GM18519 (cell line): ENCODE measurements around the gene RABEP2.
"Not testable (repeated sequence)": the region's sequence is repeated elsewhere in the genome, so short reads cannot be mapped to it uniquely, and the experiment has no call there.

Experiments used
- ATAC-seq: cut with Tn5 transposase; IDR thresholded peaks from one replicate; pipeline ENCODE4 v1.9.1; 2021; ENCODE audit warnings: mild to moderate bottlenecking, moderate library complexity; ENCODE audit not compliant: unreplicated experiment, low FRiP score

The RABEP2 gene

DNA sequence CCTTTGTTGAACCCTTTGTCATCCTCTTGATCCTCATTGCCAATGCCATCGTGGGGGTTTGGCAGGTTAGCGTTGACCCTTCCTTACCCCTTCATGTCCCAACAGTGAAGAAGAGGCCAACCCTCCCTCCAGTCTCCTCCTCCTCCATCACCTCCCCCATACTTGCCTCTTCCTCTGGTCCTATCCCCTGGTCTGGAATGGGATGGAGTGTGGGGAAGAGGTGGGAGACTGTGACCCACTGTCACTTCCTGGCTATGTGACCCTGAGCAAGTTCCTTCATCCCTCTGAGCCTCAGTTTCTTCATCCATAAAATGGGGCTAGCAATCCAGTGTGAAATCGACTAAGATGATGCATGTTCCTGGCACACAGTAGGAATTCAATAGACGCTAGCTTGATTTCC lies 44.1 kb downstream of the RABEP2 start:
- ATAC-seq: no peak

DNA sequence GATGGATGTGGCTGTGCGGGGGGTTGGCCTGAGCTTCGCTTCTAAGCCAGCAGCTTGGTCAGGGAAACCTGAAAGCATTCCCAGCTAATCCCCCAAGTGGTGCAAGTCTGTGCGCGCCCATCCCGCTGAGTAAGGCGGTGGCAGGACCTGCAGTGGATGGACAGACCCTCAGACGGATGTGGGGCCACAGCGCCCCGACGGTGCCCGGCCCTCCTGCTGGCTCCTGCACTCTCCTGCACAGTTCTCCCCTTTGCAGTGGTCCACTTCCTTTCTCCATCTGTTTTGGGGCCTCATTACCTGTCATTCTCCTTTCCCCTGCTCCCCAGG lies 44.5 kb downstream of the RABEP2 start:
- no peak for ATAC-seq

DNA sequence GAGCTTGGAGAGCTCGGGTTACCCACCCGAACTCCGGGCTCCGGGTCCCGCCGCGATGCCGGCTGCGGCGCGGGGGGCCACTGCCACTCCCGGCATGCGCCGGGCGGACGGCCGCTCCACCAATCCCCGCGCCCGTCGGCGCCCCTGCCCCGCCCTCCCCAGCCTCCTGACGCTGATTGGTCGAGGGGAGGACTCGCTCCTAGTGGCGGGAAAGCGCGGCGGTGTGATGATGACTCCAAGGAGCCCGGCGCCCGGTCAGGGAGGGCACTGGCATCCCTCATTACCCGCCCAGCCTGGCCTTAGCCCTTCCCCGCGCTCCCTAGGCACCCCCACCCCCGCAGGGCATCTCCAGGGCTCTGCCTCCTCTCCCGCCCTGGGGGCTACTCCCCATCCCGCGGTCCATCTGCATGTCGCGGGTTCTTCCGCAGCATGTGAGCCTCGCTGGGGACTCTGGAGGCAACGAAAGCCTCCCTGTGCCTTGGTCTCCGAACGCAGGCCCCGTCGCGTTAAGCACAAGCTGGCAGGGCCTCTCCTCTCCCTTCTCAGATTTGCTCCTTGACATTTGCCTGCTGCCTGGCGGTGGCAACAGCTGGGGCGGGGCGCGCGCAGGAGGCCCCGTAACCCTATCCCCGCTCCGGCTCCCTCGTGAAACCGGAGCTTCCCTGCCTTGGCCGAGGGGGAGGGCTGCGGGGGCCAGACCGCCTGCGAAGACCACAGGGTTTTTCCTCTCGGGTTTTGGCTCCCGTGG lies 45.0 kb downstream of the RABEP2 start:
- no peak for ATAC-seq

DNA sequence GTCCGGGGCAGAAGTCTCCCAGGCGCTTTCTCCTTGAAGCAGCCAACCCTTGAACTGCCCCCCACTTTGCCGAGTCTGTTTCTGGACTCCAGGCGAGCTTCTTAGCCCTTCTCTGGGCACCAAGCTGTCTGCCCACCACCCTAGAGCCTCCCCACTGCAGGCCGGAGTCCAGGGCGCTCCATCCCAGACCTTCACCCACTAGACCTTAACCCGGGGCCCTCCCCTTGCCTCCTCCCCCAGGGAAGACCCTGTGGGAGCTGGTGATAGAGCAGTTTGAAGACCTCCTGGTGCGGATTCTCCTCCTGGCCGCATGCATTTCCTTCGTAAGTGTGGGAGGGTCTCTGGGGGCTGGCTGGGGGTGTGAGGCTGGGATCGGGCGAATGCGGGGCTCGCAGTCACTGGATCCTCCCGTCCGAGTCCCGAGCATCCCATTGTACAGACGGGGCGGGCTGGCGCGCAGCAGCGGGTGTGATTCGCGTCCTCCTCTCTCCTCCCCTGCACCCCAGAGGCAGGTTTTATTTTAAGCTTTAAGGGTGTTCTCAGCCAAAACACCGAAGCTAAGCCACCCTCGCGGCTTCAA lies 45.7 kb downstream of the RABEP2 start:
- no peak for ATAC-seq

DNA sequence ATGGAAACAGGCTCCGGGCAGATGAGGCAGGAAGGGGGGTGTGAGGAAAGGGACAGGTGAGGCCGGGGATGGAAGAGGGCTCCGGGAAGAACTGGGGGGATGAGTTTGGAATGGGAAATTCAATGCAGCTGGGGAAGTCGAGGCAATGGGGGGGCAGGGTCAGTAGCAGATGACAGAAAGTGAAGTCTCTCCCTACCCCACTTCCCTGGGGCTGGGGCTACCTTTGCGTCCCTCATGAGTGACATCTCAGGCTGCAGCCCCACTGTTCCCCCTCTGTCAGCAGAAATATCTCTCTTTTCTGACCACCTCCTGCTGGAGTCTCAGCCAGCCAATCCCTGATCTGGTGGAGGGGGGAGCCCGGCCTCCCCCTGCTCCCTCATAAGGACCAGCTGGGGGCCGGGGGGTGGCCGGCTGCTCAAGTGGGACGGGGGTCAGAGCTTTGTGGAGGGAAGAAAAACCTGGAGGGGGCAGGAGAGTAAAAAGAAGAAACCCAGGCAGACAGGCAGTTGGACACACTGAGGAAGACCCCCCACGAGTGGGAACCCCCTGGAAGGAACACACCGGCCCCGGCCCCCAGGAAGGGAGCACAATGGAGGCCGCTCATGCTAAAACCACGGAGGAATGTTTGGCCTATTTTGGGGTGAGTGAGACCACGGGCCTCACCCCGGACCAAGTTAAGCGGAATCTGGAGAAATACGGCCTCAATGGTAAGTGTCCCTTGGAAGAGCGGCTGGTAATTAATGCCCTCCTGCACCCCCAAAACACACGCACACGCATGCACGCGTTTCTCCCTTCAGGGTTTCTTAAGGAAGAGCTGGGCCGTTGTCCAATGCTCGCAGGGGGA lies 46.7 kb downstream of the RABEP2 start, which contains the start of gene ATP2A1:
ATP2A1 (plus strand) TSS at position 406 of the 844 bp plus-strand sequence; CDS start at position 590, 184 bp downstream.
- ATAC-seq: no peak

DNA sequence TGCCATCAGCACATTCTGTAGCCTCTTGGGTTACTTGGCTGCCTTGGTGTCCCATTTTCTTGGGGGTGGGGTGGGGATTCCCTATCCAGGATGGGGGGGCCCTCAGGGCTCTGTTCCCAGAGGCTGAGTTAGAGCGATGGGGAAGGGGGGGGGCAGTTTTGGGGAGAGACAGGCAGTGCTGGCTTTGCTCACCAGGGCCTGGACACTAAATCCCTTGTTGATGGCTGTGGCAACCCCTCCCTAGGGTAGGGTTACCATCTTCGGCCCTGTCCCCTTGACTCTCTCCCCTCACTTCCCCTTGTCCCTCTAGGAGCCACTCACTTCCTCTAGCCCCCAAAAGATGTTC lies 47.4 kb downstream of the RABEP2 start:
- ATAC-seq: no peak

DNA sequence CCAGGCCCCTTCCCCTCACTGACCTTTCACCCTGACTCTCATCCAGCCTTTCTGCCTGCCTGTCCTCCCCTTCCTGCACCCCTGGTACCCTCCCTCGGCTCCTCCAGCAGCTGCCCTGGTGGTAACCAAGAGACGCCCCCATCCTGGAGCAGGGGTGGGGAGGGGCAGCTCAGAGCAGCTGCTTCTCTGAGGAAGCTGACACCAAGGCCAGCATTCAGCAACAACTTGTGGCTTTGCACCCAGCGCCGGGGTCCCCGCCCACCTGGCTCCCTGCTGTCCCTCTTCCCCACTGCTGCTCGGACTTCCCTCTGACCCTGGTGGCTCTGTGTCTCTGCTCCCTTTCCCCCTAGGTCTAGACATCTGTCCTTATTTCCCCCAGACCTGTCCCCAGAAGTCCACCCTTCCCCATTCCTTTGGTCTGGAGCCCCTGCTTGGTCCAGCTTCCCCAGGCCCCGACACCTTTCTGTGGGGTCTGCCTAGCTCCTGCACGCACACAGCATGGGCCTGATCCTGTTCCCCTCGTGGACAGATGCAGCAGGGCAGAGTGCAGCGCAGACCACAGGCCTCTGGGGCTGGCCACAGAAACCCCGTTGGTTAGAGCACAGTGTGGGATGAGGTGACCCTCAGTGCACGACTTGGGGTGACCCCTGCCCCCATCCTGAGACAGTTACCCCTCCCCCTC lies 47.9 kb downstream of the RABEP2 start:
- ATAC-seq: no peak

DNA sequence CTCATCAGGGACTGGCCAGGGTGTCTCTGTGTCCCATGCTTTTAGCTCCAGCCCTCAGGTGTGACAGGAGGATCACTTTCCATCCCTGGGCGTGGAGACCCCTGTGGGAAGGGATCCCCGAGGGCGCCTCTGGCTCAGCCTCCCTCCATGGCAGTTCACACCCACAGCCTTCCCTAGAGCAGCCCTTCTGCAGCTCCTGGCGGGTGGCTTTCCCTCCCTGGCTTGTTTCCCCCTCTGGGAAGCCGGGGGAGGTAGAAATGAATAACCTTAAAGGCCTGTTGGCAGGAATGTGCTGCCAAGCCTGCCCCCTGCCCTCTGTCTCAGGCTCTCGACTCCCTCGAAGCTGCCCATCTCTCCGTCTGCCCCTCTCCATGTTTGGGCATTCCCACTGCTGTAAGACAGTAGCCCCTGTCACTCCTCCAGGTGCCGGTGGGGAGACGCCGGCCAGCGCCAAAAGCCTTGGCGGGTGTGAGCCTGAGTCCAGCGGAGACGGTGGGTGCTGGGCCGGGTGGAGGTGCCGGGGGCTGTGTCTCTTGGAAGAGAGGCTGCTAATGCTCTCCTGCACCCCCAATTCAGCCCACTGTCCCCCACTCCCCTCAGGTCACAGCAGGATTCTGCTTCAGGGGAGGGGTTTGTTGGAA lies 48.9 kb downstream of the RABEP2 start:
- ATAC-seq: no peak

DNA sequence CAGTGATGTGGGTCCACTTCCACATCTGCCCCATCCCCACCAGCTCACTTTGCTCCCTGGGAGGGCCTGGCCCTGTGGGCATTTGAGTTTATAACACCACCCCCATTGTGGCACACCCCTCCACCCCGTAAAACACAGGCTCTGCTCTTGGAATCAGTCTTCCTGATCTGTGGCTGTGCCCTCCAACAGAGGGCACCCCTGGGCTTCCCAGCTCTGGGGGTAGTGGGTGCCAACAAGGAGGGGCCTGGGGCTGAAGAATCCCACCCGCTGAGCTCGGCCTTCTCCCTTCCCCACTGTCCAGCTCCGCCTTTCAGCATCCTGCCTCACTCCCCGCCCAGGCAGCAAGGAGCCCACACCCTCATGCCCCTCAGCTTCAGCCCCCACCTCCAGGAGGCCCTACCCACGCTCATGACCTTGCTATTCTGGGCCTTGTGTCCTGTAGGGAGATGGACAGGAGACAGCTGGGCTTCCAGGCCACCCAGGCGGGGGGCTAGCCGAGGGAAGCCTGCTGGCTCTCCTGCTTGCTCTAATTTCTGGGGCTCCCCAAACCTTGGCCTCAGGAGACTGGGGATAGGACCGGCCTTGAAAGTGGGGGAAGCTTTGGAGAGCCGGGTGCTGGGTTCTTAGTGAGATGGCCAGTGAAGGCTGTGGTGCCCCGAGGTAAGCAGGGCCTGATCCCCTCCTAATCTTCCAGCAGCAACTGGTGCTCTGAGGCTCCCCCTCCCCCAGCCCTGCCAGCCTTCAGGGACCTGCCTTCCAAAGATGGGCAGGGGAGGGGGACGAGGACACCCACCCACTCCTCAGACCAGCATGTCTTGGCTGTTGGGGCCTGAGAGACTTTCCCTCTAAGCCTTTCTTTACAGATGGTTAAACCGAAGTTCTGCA lies 49.7 kb downstream of the RABEP2 start:
- no peak for ATAC-seq

DNA sequence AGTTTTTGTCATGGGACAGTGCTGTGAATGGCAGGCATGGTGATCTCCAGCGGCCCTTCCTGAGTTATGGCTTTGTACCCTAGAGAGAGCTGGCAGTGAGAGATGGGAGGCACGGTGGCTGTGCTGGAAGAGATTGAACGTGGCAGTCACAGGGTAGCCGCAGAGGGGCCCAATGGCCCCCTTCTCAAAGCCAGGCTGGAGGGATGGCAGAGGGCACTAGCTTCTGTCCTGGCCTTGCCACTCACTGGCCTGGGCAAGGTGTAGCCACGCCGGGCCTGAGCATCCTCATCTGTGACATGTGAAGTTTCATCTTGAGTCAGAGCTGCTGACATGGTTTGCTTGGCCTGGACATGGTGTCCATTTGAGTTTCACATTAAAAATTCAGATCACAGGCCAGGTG lies 50.6 kb downstream of the RABEP2 start:
- ATAC-seq: no peak

DNA sequence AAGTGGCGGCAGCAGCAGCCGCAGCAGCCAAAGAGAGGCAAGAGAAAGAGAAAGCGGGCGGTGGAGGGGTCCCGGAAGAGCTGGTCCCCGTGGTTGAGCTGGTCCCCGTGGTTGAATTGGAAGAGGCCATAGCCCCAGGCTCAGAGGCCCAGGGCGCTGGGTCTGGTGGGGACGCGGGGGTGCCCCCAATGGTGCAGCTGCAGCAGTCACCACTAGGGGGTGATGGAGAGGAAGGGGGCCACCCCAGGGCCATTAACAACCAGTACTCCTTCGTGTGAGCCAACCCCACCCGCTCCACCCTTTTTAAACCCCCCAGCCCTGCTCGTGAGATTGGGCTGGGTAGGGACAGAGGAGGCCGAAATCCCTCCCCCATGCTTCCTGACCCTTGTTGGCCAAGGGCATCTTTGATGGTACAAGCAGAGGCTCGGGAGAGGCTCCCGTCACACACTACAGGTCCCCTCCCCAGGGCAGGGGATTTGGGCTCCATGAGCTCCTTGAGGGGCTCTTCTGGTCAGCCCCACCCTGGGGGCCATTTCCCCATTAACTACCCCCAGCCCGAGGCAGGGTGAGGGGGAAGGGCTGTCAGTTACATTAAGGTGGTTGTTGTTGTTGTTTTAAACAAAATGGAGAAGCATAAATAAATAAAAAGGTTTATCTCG lies 51.4 kb downstream of the RABEP2 start:
- no peak for ATAC-seq

DNA sequence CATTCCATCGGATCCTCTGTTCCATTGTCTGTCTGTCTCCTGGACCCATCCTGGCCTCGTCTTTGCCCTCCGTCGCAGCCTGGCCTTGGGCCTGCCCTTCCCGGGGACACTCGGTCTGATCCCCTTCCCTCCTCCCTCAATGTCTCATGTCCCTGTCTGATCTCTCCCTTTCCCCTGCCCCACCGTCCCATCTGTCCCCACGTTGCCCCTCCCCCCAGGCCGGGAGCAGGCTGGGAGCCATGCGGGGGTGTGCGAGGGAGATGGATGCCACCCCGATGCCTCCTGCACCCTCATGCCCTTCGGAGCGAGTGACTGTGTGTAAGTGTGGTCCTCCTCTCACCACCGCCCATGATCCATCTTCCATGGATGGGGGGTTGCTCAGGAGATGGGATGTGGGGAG lies 52.1 kb downstream of the RABEP2 start:
- no peak for ATAC-seq

DNA sequence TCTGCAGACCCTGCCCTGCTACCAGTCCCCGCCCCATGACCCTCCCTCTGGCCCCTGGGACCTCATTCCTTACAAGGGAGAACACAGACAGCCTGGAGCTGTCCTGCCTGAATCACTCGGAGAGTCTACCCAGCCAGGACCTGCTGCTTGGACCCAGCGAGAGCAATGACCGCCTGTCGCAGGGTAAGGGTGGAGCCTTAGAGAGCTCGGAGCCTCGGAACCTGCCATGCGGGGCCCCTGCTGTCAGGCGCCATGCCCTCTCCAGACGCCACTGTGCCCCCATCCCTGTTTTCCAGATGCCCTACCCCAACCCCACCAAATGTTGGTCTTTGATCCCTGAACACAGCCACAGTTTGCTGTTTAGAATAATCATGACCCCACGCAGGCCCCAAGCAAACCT lies 55.8 kb downstream of the RABEP2 start:
- no peak for ATAC-seq

DNA sequence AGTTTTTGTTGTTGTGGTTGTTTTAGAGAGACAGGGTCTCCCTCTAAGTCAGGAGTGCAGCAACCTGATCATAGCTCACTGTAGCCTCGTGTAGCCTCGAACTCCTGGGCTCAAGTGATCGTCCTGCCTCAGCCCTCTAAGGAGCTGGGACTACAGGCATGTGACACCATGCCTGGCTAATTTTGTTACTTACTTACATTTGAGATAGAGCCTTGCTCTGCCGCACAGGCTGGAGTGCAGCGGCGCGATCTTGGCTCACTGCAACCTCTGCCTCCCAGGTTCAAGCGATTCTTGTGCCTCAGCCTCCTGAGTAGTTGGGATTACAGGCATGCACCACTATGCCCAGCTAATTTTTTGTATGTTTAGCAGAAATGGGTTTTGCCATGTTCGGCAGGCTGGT lies 57.4 kb downstream of the RABEP2 start:
- not testable (repeated sequence) for ATAC-seq

DNA sequence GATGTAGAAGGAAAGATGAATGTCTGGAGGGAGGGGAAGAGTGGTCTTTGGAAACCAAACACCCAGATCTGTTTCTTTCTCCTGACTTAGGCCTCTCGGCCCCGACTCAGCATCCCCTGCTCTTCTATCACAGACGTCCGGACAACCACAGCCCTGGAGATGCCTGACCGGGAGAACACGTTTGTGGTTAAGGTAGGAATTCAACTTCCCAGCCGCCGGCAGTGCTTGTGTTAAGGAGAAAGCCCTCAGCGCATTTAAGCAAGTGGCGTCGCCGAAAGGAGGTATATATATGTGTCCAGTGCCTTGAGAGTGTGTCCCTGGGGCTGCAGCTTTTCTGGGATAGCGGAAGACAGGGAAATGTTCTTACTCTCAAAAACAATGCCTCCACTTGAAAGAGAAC lies 57.8 kb downstream of the RABEP2 start:
- no peak for ATAC-seq

DNA sequence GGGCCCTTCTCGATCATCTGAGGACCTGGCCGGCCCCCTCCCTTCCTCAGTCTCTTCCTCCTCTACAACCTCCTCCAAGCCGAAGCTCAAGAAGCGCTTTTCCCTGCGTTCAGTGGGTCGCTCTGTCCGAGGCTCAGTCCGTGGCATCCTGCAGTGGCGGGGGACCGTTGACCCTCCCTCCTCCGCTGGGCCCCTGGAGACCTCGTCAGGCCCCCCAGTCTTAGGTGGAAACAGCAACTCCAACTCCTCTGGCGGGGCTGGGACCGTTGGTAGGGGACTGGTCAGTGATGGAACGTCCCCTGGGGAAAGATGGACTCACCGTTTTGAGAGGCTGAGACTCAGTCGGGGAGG lies 58.6 kb downstream of the RABEP2 start:
- ATAC-seq: no peak

DNA sequence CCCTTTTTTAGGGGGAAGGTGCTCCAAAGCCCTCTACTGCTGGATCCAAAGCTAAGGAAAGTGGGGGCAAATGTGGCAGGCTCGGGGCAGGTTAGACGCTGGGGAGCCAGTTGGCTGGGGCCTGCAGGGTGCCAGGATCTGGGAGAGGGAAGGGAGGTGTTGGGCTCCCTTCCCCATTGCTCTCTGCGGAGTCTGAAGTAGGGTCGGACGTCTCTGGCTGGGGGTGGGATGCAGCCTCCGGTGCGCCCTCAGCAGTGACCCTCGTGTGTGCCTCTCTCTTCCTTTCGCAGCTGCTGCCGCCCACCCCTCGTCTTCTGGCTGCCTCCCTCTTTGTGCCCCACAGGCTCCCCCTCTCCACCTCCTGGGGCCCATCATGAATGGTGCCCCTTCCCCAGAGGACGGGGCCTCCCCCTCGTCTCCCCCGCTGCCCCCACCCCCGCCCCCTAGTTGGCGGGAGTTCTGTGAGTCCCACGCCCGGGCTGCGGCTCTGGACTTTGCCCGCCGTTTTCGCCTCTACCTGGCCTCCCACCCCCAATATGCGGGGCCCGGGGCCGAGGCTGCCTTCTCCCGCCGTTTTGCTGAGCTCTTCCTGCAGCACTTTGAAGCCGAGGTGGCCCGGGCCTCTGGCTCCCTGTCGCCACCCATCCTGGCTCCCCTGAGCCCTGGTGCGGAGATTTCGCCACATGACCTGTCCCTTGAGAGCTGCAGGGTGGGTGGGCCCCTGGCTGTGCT lies 59.1 kb downstream of the RABEP2 start:
- no peak for ATAC-seq

DNA sequence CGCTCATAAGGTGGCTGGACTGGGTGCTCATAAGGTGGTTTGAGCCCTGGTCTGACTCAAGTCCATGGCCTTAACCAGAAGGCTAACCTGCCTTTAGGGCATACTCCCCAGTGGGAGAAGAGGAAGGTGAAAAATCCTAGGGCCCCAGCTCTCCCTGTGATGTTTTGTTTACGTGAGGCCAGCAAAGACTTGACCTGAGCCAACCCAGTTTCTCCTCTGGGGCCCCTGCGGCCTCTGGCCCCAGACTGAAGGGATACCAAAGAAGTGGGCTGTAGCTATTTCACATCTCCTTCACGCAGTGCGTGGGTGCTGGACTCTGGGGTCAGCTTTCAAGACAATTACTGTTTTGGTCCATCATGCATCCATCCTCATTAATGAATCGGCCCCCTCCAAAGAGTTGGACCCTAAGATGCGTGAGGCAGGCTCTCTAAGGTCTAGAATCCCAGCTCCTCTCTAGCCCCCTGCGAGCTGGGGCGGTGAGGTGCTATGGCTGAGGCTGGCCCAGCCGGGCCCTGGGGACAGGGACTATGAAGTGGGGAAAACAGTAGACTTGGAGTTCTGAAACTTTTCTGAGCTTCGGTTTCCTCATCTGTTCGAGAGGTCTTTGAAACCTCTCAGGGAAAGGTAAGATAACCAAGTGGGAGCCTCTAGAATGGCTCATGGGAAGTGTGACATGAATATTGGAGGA lies 59.9 kb downstream of the RABEP2 start:
- ATAC-seq: no peak
